ENCODE data around the gene AATK. TPM values are rescaled to one million over a fixed set of nuclear protein-coding genes. Genes with fewer than 3 reads are reported as not detected.

Gene AATK
- total RNA-seq, 4 donors from 2014 or later, result 0.64 to 2.8 (median 1.1) TPM

DNA sequence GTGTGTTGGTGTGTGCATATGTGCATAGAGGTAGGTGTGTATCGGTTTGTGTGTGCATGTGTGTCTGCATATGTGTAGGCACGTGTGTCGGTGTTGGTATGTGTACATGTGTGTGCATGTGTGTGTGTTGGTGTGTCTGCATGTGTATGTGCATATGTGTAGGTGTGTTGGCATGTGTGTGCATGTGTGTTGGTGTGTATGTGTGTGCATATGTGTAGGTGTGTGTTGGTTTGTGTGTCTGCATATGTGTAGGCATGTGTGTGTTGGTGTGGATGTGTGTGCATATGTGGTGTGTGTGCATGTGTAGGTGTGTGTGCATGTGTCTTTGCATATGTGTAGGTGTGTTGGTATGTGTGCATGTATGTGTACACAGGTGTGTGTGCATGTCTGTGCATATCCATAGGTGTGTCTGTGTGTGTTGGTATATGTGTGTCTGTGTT lies 3.9 kb upstream of the AATK start:
- Histone ChIP-seq H3K9me3 (no peaks in the 10 kb centered on the region), H3K36me3 (no peaks in the 10 kb centered on the region), H3K4me3 (no peak overlapping the region), H3K4me1 (peaks cover 16% of the 10 kb centered on the region), H3K27ac (no peak overlapping the region), H3K27me3 (peaks cover 28% of the 10 kb centered on the region)
- 96% methylated on average over 3 of the region's 3 CpGs for WGBS
- TF ChIP-seq EP300 (IDR thresholded peaks at IDR 0.05), result no peak
- no peak for TF ChIP-seq POLR2A (IDR thresholded peaks at IDR 0.05)
- TF ChIP-seq, protein P1, sequence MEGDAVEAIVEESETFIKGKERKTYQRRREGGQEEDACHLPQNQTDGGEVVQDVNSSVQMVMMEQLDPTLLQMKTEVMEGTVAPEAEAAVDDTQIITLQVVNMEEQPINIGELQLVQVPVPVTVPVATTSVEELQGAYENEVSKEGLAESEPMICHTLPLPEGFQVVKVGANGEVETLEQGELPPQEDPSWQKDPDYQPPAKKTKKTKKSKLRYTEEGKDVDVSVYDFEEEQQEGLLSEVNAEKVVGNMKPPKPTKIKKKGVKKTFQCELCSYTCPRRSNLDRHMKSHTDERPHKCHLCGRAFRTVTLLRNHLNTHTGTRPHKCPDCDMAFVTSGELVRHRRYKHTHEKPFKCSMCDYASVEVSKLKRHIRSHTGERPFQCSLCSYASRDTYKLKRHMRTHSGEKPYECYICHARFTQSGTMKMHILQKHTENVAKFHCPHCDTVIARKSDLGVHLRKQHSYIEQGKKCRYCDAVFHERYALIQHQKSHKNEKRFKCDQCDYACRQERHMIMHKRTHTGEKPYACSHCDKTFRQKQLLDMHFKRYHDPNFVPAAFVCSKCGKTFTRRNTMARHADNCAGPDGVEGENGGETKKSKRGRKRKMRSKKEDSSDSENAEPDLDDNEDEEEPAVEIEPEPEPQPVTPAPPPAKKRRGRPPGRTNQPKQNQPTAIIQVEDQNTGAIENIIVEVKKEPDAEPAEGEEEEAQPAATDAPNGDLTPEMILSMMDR (IDR thresholded peaks at IDR 0.05), result no peak
- TF ChIP-seq POLR2AphosphoS5 (IDR thresholded peaks at IDR 0.05), result no peak
- no peak for DNase-seq (ENCODE audit: low spot score in 2 of 2)

DNA sequence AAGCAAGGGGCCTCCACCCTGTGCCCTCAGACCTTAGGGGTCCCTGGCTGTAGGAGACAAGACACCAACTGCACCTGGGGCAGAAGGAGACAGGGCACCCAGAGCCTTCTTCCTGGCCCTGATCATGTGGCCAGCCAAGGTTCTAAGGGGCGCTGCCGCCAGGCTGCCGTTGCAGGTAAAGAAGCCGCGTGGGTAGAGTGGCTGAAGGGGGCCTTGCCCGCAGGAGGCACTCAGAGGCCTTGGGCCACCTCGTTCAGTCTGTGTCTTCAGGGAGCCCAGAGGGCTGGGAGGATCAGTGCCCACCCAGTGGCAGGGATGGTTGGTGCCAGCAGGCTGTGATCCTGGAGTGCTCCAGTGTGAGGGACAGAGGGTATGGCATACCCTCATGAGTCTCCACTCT lies 1.6 kb upstream of the AATK start:
- TF ChIP-seq POLR2A (IDR thresholded peaks at IDR 0.05) (no peak), EP300 (IDR thresholded peaks at IDR 0.05) (no peak), POLR2AphosphoS5 (IDR thresholded peaks at IDR 0.05) (no peak)
- TF ChIP-seq, protein P1 (IDR thresholded peaks at IDR 0.05), result no peak
- WGBS, result no CpG with 5 or more reads among the region's 7 CpGs

DNA sequence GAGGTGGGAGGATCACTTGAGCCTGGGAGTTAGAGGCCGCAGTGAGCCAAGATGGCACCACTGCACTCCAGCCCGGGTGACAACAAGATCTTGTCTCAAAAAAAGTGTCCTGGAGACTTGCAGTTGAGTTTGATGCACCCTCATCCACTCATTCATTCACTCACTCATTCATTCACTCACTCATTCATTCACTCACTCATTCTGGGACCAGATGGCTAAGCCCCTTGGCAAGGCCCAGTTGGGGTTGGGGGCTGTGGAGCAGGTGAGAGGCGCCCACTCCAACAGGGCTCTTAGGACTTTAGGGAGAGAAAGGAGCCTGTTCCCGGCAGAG lies 1.1 kb upstream of the AATK start:
- WGBS, result 97% methylated on average over 4 of the region's 4 CpGs
- no peaks in the 10 kb centered on the region for H3K9me3 ChIP-seq
- H3K27ac ChIP-seq, result no peak overlapping the region
- H3K36me3 ChIP-seq, result no peaks in the 10 kb centered on the region
- TF ChIP-seq EP300 (IDR thresholded peaks at IDR 0.05), result no peak
- no peak for TF ChIP-seq POLR2A (IDR thresholded peaks at IDR 0.05)
- TF ChIP-seq, protein P1 (IDR thresholded peaks at IDR 0.05), result no peak
- no peak for TF ChIP-seq POLR2AphosphoS5 (IDR thresholded peaks at IDR 0.05)
- no peak overlapping the region for H3K4me3 ChIP-seq
- peaks cover 14% of the 10 kb centered on the region for H3K4me1 ChIP-seq
- DNase-seq (ENCODE audit: low spot score in 2 of 2), result no peak
- H3K27me3 ChIP-seq, result peaks cover 51% of the 10 kb centered on the region

More for the DNA sequence above, 1.6 kb upstream of the AATK start:
- H3K36me3 ChIP-seq, result no peaks in the 10 kb centered on the region
- DNase-seq (ENCODE audit: low spot score in 2 of 2), result no peak
- H3K27ac ChIP-seq, result no peak overlapping the region
- H3K9me3 ChIP-seq, result no peaks in the 10 kb centered on the region
- H3K4me3 ChIP-seq, result no peak overlapping the region
- peaks cover 16% of the 10 kb centered on the region for H3K4me1 ChIP-seq
- H3K27me3 ChIP-seq, result peaks cover 50% of the 10 kb centered on the region

DNA sequence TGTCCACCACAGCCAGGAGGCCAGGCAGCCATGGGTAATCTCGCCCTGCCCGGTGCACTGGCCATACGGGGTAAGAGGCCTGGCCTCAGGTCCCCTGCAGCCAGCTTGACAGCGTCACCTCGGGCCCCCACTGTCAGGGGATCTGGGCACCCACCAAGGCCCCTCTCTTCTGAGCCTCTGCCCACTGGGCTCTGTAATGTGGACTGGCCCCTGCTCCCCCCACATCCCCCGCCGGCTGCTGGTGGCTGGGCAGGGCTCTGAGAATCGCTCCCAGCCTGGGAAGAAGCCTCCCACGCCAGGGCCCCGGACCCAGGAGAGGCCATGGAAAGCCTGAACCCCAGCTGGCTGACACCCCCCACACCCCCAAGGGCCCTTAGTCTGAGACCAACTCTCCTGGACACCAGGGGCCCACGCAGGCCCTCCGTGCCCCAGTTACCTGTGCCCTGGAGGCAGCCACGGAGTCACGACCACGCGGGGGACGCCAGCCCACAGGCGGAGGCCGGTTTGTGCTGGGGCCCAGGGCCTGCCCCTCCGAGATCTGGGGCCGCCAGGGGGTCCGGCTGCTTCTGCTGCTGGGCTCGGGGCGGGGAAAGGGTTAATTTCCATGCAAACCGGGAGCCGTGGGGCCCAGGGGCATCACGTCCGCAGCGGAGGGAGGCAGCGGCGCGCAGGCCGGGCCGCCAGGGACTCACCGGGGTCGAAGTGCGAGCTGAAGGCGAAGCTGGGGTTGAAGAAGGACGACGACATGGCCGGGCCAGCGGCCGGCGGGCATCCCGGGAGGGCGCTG lies 582 bp downstream of the AATK start, which contains the start of gene PVALEF:
TSS of gene PVALEF (plus strand) at position 262 of the 787 bp plus-strand sequence. CDS start 15,720 bp downstream, outside the sequence.
- Histone ChIP-seq H3K27ac (no peak within 1 kb of the TSS), H3K4me1 (peaks cover 12% of the 10 kb centered on the region), H3K9me3 (no peaks in the 10 kb centered on the region), H3K36me3 (no peaks in the 10 kb centered on the region), H3K27me3 (peaks cover 56% of the 10 kb centered on the region), H3K4me3 (peak within 1 kb of the TSS; percentile 42)
- no peak for DNase-seq (ENCODE audit: low spot score in 2 of 2)
- TF ChIP-seq, protein P1 (IDR thresholded peaks at IDR 0.05), result no peak
- TF ChIP-seq EP300 (IDR thresholded peaks at IDR 0.05) (no peak), POLR2A (IDR thresholded peaks at IDR 0.05) (no peak), POLR2AphosphoS5 (IDR thresholded peaks at IDR 0.05) (no peak)
- WGBS, result no CpG with 5 or more reads among the region's 46 CpGs

DNA sequence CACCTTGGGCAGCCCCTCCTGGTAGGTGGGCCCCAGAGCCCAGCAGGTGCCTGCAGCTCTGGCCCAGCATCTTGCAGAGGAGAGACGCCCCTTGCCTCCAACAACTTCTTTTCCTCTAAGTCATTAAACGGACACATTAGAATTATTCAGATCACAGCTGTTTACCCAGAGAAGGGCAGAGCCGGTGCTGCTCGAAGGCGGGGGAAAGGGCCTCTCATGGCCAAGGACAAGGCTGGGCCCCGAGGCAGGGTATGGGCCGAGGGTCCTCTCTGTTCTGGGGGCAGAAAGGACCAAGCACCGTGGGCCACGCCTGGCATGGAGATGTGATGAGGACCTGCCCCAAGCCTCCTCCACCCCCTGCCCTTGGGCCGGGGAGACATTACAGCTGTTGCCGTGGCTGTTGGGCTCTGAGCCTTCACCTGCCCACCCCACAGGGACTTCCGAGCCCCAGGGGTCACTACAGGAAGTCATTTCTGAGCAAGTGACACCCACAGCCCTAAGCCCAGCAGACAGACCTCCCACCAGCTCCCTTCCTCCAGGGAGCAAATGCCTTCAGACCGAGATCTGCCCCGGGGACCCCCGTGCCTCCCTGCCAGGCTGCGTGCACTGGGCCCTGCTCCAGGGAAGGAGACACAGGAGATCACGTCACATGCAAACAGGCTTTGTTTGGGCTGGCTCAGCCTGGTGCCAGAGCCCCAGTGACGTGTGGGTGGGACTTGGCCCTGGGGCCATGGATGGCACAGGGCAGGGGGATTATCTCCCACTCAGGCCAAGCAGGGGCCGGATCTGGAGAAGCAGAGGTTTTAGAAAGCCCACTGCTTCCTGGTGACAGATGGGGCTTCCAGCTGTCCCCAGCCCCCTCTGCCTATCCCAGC lies 1.4 kb downstream of the AATK start:
- H3K9me3 ChIP-seq, result no peaks in the 10 kb centered on the region
- peaks cover 12% of the 10 kb centered on the region for H3K4me1 ChIP-seq
- H3K36me3 ChIP-seq, result no peaks in the 10 kb centered on the region
- DNase-seq (ENCODE audit: low spot score in 2 of 2), result no peak
- 44% methylated on average over 12 of the region's 19 CpGs for WGBS
- H3K27me3 ChIP-seq, result peaks cover 65% of the 10 kb centered on the region
- no peak overlapping the region for H3K27ac ChIP-seq
- no peak overlapping the region for H3K4me3 ChIP-seq
- TF ChIP-seq EP300 (IDR thresholded peaks at IDR 0.05), result no peak
- TF ChIP-seq, protein P1 (IDR thresholded peaks at IDR 0.05), result no peak
- TF ChIP-seq POLR2A (IDR thresholded peaks at IDR 0.05), result no peak
- no peak for TF ChIP-seq POLR2AphosphoS5 (IDR thresholded peaks at IDR 0.05)

Data from suprapubic skin (tissue), 4 donors.